ENCODE measurements around the gene FTO. TPM values are rescaled to one million over a fixed set of nuclear protein-coding genes. Genes with fewer than 3 reads are reported as not detected.
A peak's percentile ranks its signal among the peaks of the same experiment; 100 is the strongest.

Gene FTO
- total RNA-seq, 4 donors from 2014 or later: 125 to 182 (median 164) TPM

DNA sequence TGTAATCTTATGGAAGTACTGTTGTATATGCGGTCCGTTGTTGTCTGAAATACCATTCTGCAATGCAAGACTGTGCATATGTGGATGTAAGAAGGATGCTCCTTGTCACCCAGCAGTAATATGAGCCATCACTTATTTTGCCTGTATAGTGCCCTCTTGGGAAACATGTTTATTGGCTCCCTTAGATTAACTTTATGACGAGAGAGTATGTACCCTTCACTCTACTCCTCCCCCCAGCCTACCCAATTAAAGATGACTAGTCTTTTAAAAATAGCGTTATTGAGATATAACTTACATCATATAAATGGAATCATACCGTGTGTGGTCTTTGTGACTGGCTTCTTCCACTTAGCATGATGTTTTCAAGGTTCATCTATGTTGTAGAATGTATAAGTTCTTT is 33.6 kb downstream of the FTO start:
- H3K27me3 ChIP-seq: no peaks in the 10 kb centered on the region
- H3K27ac ChIP-seq: no peak overlapping the region
- H3K9me3 ChIP-seq: no peaks in the 10 kb centered on the region
- peaks cover 0 to 3% of the 10 kb centered on the region in 2 donors for H3K4me1 ChIP-seq
- 94 to 95% methylated on average over 5 of the region's 5 CpGs for WGBS, 2 donors
- intact Hi-C loops (cut with DNase I): no loop called here
- no peaks in the 10 kb centered on the region for H3K36me3 ChIP-seq
- TF ChIP-seq, protein P1, sequence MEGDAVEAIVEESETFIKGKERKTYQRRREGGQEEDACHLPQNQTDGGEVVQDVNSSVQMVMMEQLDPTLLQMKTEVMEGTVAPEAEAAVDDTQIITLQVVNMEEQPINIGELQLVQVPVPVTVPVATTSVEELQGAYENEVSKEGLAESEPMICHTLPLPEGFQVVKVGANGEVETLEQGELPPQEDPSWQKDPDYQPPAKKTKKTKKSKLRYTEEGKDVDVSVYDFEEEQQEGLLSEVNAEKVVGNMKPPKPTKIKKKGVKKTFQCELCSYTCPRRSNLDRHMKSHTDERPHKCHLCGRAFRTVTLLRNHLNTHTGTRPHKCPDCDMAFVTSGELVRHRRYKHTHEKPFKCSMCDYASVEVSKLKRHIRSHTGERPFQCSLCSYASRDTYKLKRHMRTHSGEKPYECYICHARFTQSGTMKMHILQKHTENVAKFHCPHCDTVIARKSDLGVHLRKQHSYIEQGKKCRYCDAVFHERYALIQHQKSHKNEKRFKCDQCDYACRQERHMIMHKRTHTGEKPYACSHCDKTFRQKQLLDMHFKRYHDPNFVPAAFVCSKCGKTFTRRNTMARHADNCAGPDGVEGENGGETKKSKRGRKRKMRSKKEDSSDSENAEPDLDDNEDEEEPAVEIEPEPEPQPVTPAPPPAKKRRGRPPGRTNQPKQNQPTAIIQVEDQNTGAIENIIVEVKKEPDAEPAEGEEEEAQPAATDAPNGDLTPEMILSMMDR (IDR thresholded peaks at IDR 0.05): no peak
- no peak for TF ChIP-seq POLR2A (IDR thresholded peaks at IDR 0.05)
- no peak for DNase-seq
- H3K4me3 ChIP-seq (replicated peaks in 1 of 3): no peak overlapping the region

DNA sequence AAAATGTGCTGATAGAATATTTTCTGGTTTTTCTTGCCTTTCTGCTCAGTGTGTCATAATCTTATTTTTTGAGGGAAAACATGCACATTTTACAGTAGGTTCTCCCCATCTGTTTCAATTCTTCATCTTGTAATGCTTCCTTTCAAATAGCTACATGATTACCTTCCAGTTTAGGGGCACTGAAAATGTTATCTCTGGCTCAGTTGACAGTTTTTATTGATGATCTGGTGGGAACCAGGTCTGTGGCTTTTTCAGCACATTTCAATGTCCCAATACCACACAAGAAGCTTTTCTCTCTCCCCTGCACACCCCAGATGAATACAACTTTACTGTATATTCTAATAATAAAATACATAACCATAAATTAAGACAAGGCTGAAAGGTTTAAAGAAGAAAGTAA is 36.5 kb downstream of the FTO start:
- no peaks in the 10 kb centered on the region for H3K27me3 ChIP-seq
- DNase-seq: no peak
- H3K4me1 ChIP-seq: peaks cover under 1 to 6% of the 10 kb centered on the region in 2 donors
- no peak overlapping the region for H3K27ac ChIP-seq
- H3K36me3 ChIP-seq: no peaks in the 10 kb centered on the region
- intact Hi-C loops (cut with DNase I): no loop called here
- no peak overlapping the region for H3K4me3 ChIP-seq (replicated peaks in 1 of 3)
- TF ChIP-seq, protein P1 (IDR thresholded peaks at IDR 0.05): no peak
- no peak for TF ChIP-seq POLR2A (IDR thresholded peaks at IDR 0.05)
- H3K9me3 ChIP-seq: no peaks in the 10 kb centered on the region

DNA sequence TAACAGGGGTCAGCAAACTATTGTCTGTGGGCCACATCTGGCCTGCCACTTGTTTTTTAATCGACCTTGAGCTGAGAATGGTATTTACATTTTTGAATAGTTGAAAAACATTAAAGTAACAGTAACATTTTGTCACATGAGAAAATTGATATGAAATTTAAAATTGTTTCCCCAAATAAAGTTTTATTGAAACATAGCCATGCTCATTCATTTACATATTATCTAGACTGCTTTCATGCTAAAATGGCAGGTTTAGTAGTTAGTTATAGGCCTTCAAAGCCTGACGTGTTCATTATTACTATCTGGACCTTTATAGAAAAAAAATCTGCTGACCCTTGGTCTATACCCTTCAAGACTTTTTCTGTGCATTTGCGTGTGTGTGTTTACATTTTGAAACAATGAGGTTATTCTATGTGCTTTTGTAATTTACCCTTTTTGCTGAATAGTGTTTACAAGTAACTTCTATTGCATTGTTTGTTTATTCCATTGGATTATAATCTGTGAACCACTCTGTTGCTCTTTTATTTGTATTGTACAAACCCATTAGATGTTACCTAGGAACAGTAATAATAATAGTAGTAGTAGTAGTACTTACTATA is 37.1 kb downstream of the FTO start:
- WGBS, 2 donors: 87 to 92% methylated on average over 3 of the region's 3 CpGs
- H3K27ac ChIP-seq: no peak overlapping the region
- intact Hi-C loops (cut with DNase I): no loop called here
- H3K27me3 ChIP-seq: no peaks in the 10 kb centered on the region
- no peaks in the 10 kb centered on the region for H3K9me3 ChIP-seq
- H3K36me3 ChIP-seq: no peaks in the 10 kb centered on the region
- DNase-seq: no peak
- no peak for TF ChIP-seq POLR2A (IDR thresholded peaks at IDR 0.05)
- TF ChIP-seq, protein P1 (IDR thresholded peaks at IDR 0.05): no peak
- peaks cover 5 to 6% of the 10 kb centered on the region in 2 donors for H3K4me1 ChIP-seq
- H3K4me3 ChIP-seq (replicated peaks in 1 of 3): no peak overlapping the region

DNA sequence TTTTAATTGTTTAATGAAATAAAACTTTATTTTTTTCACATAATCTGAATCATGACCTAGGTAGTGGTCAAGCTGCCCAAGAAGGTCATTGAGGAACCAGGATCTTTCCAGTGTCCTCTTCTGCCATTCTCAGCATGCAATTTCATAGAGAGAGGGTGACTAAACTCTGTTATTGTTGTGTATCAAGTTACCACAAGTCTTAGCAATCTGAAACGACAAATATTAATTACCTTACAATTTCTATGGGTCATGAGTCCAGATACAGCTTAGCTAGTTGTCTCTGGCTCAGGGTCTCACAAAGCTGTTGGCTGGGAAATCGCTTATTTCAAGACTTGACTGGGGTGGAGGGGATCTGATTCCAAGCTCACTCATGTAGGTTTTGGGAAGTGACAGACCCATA is 37.6 kb downstream of the FTO start:
- intact Hi-C loops (cut with DNase I): no loop called here
- TF ChIP-seq, protein P1 (IDR thresholded peaks at IDR 0.05): no peak
- TF ChIP-seq POLR2A (IDR thresholded peaks at IDR 0.05): no peak
- WGBS, 2 donors: 88 to 89% methylated on average over 2 of the region's 2 CpGs

DNA sequence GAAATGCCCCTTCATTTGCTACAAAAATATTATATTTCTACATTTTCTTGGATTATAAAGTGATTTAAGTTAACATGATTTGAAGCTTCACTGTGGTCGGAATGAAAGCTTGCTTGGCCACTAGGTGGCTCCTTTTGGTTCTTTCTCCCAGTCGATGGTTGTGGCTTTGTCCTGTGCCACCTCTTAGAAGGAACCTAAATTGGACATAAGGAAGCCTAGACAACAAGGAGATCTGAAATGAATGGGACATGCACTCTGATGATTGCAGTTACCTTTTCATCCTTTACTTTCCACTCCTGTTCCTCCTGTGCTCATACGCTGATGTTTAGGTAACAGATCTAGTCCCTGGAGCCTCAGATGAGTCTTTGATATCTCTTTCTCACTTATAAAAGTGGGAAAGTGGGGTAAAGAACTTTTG is 39.2 kb downstream of the FTO start:
- DNase-seq: peak; percentile 17 to 21
- no peak for TF ChIP-seq POLR2A (IDR thresholded peaks at IDR 0.05)
- TF ChIP-seq, protein P1 (IDR thresholded peaks at IDR 0.05): peak; percentile 33 to 64 (median 42)
- WGBS, 2 donors: 74 to 76% methylated on average over 3 of the region's 3 CpGs
- intact Hi-C loops (cut with DNase I): no loop called here
- Histone ChIP-seq H3K9me3 (no peaks in the 10 kb centered on the region), H3K4me1 (peaks cover 5 to 6% of the 10 kb centered on the region in 2 donors), H3K27ac (no peak overlapping the region), H3K4me3 (replicated peaks in 1 of 3) (no peak overlapping the region), H3K36me3 (no peaks in the 10 kb centered on the region), H3K27me3 (no peaks in the 10 kb centered on the region)

More for the DNA sequence above, 37.6 kb downstream of the FTO start:
- Histone ChIP-seq H3K4me1 (peaks cover 5 to 6% of the 10 kb centered on the region in 2 donors), H3K27me3 (no peaks in the 10 kb centered on the region), H3K27ac (no peak overlapping the region), H3K36me3 (no peaks in the 10 kb centered on the region), H3K9me3 (no peaks in the 10 kb centered on the region), H3K4me3 (replicated peaks in 1 of 3) (no peak overlapping the region)
- DNase-seq: no peak

All from thyroid gland (tissue), 4 donors.